OCI-LY3 (cell line): ENCODE results near the gene SOSTDC1.

ENCODE experiments used
- H2AFZ ChIP-seq: fragments of 200-600, 300-600 bp; shearing (Covaris generic); 2 replicates; pipeline ENCODE4 v1.6.0; 2014; ENCODE audit warnings: antibody characterized with exemption, low read depth, low read length
- H3K27ac ChIP-seq: fragments of 200-600, 300-600 bp; sonication (generic); 2 replicates; pipeline ENCODE4 v1.5.1; 2014; ENCODE audit warnings: mild to moderate bottlenecking, low read length, moderate library complexity, mixed read lengths
- H3K27me3 ChIP-seq: fragments of 200-600, 300-600 bp; sonication (generic); 2 replicates; pipeline ENCODE4 v1.6.1; 2014; ENCODE audit warnings: low read depth, low read length, mixed read lengths
- H3K36me3 ChIP-seq: fragments of 200-600, 300-600 bp; sonication (generic); replicated peaks from 2 replicates; pipeline ENCODE3; 2014; ENCODE audit warnings: low read depth, low read length, mixed read lengths
- H3K4me1 ChIP-seq: fragments of 300-600, 200-600 bp; sonication (generic); 2 replicates; pipeline ENCODE4 v1.6.1; 2014; ENCODE audit warnings: low read length, mixed read lengths
- H3K4me2 ChIP-seq: fragments of 200-600, 300-600 bp; sonication (generic); 2 replicates; pipeline ENCODE4 v1.6.1; 2014; ENCODE audit warnings: low read length, mixed read lengths
- H3K4me3 ChIP-seq: fragments of 300-600, 200-600 bp; sonication (generic); 2 replicates; pipeline ENCODE4 v1.5.1; 2014; ENCODE audit warnings: antibody characterized with exemption, mild to moderate bottlenecking, low read length, moderate library complexity
- H3K79me2 ChIP-seq: fragments of 300-600, 200-600 bp; shearing (Covaris generic); 2 replicates; pipeline ENCODE4 v1.6.1; 2014; ENCODE audit warnings: mild to moderate bottlenecking, low read length, mixed read lengths
- H3K9ac ChIP-seq: fragments of 300-600, 200-600 bp; shearing (Covaris generic); 2 replicates; pipeline ENCODE4 v1.6.0; 2014; ENCODE audit warnings: mild to moderate bottlenecking, low read length, moderate library complexity
- H3K9me3 ChIP-seq: fragments of 200-600, 300-600 bp; shearing (Covaris generic); 2 replicates; pipeline ENCODE4 v1.6.1; 2014; ENCODE audit warnings: low read length, mixed read lengths; ENCODE audit not compliant: insufficient read depth
- H4K20me1 ChIP-seq: fragments of 200-600, 300-600 bp; sonication (generic); 2 replicates; pipeline ENCODE4 v1.6.1; 2016; ENCODE audit warnings: low read length, mixed read lengths; ENCODE audit not compliant: insufficient read depth
- EZH2phosphoT487 ChIP-seq: fragments of 200-600 bp; shearing (Covaris generic); IDR thresholded peaks from 2 replicates; pipeline ENCODE4 v1.6.1; 2018; ENCODE audit warnings: antibody characterized with exemption, mixed run types, low read depth
- TF ChIP-seq, protein P1 (sequence below): fragments of 200-600, 300-600 bp; sonication (generic); IDR thresholded peaks from 2 replicates; pipeline ENCODE4 v1.5.1; 2014; ENCODE audit warnings: antibody characterized with exemption, low read length, low read depth

Gene SOSTDC1

DNA sequence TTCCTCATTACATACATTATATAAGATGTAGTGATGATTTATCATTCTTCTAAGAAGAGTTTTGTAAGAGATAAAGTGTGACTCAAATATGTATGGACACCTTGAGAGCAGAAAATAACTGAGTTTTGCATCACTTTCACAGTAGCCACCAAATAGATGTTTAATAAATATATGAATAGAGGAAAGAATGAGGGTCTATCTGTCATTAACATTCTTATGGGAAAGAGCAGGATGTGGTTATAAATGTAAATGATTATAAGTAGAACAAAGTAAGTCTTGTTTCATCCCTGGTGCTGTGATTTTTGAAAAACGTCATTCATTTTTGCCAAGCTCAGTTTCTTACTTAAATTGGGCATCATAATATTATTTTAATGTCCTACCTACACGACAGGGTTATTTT is 29.2 kb downstream of the SOSTDC1 start:
- Histone ChIP-seq H3K79me2 (no peaks in the 10 kb centered on the region), H3K4me2 (no peak overlapping the region), H3K9me3 (no peaks in the 10 kb centered on the region), H3K4me1 (no peaks in the 10 kb centered on the region), H3K36me3 (no peaks in the 10 kb centered on the region), H4K20me1 (no peaks in the 10 kb centered on the region), H2AFZ (no peak overlapping the region), H3K4me3 (no peak overlapping the region), H3K9ac (no peak overlapping the region), H3K27me3 (no peaks in the 10 kb centered on the region), H3K27ac (no peak overlapping the region)
- TF ChIP-seq, protein P1, sequence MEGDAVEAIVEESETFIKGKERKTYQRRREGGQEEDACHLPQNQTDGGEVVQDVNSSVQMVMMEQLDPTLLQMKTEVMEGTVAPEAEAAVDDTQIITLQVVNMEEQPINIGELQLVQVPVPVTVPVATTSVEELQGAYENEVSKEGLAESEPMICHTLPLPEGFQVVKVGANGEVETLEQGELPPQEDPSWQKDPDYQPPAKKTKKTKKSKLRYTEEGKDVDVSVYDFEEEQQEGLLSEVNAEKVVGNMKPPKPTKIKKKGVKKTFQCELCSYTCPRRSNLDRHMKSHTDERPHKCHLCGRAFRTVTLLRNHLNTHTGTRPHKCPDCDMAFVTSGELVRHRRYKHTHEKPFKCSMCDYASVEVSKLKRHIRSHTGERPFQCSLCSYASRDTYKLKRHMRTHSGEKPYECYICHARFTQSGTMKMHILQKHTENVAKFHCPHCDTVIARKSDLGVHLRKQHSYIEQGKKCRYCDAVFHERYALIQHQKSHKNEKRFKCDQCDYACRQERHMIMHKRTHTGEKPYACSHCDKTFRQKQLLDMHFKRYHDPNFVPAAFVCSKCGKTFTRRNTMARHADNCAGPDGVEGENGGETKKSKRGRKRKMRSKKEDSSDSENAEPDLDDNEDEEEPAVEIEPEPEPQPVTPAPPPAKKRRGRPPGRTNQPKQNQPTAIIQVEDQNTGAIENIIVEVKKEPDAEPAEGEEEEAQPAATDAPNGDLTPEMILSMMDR: no peak
- TF ChIP-seq EZH2phosphoT487: no peak

DNA sequence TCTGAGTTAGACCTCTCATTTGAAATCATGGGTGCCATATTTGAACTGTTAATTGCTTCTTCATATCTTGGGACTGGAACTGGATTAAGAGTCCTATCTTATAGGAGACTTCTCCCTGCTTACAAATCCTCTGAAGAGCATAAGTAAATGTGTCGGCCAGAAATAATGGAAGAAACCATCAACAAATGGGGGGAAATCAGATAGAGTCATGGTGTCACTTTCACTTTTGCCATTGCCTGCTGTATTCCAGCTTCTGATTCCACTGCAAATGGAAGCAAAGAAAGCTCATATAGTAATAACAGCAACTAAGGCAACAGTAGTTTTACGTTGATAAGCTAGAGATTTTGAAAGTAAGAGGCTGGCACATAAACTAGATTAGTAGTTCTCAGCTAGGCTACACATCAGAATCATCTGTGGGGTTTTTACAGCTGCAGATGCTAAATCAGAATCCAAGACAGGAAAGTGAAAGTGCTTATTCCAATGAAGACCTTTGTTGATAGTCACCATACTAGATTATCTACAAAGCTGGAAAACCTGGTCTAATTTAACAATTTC is 31.9 kb downstream of the SOSTDC1 start:
- no peak overlapping the region for H3K27ac ChIP-seq
- H3K4me1 ChIP-seq: no peaks in the 10 kb centered on the region
- H3K4me3 ChIP-seq: no peak overlapping the region
- TF ChIP-seq, protein P1: no peak
- no peak for TF ChIP-seq EZH2phosphoT487
- no peaks in the 10 kb centered on the region for H3K36me3 ChIP-seq
- H3K9me3 ChIP-seq: no peaks in the 10 kb centered on the region
- H3K79me2 ChIP-seq: no peaks in the 10 kb centered on the region
- H2AFZ ChIP-seq: no peak overlapping the region
- H4K20me1 ChIP-seq: no peaks in the 10 kb centered on the region
- H3K4me2 ChIP-seq: no peak overlapping the region
- H3K9ac ChIP-seq: no peak overlapping the region
- H3K27me3 ChIP-seq: no peaks in the 10 kb centered on the region

DNA sequence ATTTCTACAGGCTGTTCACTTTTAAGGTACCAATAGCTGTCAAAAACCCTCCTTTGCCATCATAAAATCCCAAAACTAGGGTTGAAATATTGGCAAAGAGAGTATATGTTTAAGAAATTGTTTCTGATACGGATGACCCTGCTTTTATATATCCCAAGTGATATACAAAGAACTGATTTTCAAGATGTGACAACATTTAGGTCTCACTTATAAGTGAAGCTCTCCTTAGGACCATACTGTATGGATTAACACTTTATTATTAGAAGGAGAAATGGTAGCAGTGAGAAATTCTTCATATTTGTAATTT is 33.2 kb downstream of the SOSTDC1 start:
- Histone ChIP-seq H3K27ac (no peak overlapping the region), H3K9me3 (no peaks in the 10 kb centered on the region), H3K9ac (no peak overlapping the region), H3K4me3 (no peak overlapping the region), H3K27me3 (no peaks in the 10 kb centered on the region), H2AFZ (no peak overlapping the region), H3K4me1 (no peaks in the 10 kb centered on the region), H3K36me3 (no peaks in the 10 kb centered on the region), H4K20me1 (no peaks in the 10 kb centered on the region), H3K4me2 (no peak overlapping the region), H3K79me2 (no peaks in the 10 kb centered on the region)
- TF ChIP-seq EZH2phosphoT487: no peak
- TF ChIP-seq, protein P1: no peak

DNA sequence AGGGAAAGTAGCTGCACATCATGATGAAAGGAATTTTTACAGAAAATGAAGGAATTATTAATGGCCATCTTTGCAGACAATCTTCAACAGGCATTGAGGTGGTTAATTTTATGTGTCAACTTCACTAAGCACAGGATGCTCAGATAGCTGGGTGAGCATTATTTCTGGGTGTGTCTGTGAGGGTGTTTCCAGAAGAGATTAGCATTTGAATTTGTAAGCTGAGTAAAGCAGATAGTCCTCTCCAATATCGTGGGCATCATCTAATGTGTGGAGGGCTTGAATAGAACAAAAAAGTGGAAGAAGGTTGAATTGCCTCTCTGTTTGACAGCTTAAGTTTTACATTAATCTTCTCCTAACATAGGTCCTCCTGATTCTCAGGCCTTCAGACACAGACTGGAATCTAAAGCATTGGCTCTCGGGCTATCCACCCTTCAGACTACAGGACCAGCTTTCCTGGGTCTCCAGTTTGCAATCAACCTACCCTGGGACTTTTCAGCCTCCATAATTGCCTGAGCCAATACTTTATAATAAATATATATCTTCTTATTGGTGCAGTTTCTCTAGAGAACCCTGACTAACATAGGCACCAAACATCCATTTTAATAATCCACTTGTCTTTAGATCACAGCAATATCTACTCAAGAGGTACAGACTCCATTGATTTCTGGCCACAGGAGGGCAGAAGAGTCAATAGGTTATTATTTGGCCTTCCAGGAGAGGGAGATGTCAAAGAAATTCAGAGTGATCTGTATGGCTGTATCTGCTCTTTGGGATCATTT is 33.7 kb downstream of the SOSTDC1 start:
- no peaks in the 10 kb centered on the region for H3K79me2 ChIP-seq
- no peaks in the 10 kb centered on the region for H3K27me3 ChIP-seq
- no peaks in the 10 kb centered on the region for H4K20me1 ChIP-seq
- H3K4me1 ChIP-seq: no peaks in the 10 kb centered on the region
- H3K4me3 ChIP-seq: no peak overlapping the region
- no peak overlapping the region for H3K27ac ChIP-seq
- no peak overlapping the region for H3K9ac ChIP-seq
- H3K36me3 ChIP-seq: no peaks in the 10 kb centered on the region
- H3K4me2 ChIP-seq: no peak overlapping the region
- TF ChIP-seq, protein P1: peak; percentile 65
- no peak for TF ChIP-seq EZH2phosphoT487
- H3K9me3 ChIP-seq: no peaks in the 10 kb centered on the region
- H2AFZ ChIP-seq: no peak overlapping the region
